GM18526 (cell line): ENCODE data around the gene CLCNKA.

Experiments
- POLR2A ChIP-seq: IDR thresholded peaks from 3 replicates; pipeline ENCODE4 v1.6.1; 2011; ENCODE audit not compliant: insufficient read length; ENCODE audit errors: extremely low read depth

Gene CLCNKA

DNA sequence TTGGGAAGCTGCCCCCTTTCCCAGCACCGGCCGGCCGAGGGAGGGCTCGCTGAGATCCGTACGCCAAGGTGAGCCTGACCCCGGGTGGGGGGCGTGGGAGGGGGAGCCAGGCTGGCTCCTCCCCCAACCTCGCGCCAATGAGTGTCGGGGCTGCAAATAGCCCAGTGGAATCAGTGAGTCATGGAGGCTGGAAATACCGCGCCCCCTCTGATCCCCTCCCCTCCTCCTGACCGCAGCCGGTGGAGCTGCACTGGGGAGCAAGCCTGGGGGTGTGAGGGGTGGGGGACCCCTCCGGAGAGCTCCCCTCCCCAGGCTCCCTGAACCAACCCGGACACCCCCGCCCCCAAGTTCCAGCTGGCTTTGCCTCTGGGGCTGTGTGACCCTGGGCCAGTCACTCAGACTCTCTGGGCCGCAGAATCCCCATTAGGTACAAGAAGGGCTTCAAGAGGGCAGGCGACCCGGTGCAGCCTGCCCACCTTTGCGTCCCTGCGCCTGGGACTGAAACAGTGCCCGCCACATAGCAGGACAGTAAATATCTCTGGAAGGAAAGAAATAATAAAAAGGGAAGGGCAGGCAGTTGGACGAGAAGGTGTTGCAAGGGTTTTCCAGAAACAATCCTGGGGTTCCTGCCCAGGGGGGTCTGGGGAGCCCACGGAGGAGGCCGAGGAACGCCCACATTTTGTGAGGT lies 8.5 kb upstream of the CLCNKA start:
- TF ChIP-seq POLR2A = no peak

DNA sequence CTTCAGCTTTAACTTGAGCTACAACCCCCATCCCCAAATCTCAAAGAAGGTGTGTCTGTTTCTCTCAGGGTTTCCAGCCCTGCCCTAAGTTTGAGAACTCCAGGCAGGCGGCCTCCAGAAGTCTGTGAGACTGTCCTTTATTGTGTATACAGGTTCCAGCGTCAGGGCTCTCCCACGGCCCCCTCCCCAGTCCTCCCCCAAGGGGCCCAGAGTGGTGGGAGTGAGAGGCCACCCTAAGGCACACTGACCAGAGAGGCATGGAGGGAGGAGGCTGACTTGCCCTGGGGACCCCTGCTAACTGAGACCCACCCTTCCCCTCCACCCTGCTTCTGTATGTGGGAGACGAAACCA lies 8.0 kb upstream of the CLCNKA start:
- no peak for TF ChIP-seq POLR2A

DNA sequence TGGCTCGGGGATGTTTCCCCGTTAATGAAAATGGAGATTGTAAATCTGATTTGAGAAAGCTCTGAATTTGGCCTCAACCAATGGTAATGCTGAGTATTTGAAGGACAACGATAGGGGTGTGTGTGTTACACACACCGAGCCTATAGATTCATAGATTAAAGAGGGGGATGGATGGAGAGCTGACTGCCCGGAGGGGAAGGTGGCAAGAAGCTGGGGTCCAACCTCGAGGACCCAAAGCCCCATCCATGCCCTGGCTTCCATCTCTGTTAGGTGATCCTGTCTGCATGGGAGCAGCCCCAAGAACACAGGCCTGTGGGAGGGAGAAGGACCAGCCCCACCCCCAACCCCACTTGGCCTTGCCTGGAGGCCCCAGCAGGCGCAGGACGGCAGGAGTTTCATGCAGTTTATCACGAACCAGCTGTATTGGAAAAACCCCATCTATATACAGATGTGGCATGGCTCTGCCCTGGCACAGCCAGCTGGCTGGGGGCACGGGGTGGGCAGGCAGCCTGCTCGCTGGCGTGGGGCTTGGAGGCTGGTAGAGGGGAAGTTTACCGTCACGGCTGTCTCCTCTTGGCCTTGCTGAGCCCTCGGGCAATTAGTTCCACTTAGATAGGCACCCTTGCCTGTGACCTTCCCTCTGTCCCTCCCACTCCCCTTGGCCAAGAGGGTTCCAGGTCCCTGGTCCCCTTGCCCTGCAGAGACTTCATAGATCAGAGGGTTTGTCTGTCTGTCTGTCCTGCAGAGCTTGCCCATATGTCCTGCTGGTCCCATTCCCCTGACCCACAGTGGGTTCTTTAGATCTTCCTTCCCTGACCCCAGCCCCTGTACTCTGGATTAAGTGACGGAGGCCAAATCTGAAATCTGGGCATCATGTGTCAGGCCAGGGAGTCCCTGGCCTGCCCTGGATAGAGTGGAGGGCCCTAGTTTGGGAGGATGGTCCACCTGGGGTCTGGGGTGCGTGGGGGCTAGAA lies 7.0 kb upstream of the CLCNKA start:
- TF ChIP-seq POLR2A = no peak

DNA sequence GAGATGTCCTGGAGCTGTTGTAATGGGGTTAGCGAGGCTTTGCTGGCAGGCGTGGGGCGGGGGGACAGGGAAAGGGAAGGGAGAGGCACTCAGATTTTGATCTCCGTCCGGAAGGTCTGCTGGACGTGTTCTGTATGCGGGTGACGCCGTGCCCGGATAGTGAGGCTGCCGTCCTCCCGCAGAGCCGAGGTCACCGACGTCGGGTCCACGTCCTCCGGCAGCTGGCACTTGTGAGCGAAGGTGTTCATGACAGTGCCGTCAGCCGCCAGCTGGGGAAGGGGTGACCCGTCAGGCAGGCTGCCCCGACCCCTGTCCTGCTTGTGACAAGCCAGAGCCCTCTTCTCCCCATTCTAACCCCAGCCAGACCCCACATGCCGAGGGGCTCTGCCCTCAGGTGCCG lies 6.3 kb upstream of the CLCNKA start:
- TF ChIP-seq POLR2A = no peak

DNA sequence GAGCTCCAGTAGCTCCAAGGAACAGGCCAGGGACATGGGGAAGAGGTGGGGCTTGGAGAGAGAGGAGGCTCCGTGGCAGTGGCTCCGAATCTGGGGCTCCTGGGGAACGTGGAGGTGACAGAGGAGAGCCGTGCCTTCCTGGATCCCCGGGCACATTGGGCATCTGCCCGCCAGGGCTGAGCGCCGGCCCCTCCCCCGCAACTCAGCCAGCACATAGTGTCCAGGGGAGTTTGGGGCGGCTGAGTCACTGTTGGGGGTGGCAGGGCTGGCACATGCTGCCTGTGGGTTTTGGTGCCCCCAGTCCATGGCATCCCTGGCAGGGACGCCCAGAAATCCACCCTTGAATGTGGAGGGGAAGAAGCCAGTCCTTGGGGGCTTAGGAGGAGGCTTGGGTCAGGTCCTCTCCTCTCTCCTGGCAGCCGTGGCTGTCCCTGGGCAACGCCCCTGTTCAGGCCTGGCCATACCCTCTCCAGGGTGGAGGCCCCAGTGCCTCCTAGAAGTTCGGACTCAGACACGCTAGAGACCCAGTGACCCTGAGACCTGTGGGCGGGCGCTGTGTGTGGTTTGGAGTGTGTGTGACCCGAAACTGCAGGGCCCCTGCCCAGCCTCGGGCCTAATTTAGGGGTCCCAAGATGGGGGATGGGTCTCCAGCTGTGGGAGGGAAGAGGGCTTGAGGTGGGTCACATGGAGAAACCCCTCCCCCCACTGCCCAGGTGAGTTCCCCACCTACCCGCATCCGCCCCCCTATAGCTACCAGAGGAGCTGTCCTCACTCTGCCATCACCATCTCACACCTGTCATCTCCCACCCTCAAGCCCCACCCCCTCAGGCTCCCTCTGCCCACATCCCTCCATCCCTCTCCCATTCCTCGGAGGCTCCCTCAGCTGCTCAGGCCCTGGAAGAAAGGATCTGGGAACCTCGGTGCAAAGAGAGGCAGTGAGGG lies 5.6 kb upstream of the CLCNKA start:
- TF ChIP-seq POLR2A = no peak

DNA sequence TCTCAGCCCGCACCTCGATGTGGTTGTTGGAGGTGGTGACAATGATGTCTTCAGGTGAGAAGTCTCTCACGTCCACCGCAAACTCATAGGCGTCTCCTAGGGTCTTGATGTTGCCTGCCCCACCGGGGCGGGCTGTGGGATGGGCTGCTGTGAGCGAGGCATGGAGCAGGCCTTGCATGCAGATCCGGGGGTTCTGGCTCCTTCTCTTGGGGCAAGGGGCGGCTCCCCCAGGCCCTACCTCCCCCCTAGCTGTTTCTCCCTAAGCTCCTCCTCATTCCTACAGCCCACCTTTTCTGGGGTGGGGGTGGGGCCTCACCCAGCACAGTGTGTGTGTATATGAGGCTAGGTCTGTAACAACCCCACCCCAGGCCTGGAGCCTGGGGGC lies 4.8 kb upstream of the CLCNKA start:
- no peak for TF ChIP-seq POLR2A

DNA sequence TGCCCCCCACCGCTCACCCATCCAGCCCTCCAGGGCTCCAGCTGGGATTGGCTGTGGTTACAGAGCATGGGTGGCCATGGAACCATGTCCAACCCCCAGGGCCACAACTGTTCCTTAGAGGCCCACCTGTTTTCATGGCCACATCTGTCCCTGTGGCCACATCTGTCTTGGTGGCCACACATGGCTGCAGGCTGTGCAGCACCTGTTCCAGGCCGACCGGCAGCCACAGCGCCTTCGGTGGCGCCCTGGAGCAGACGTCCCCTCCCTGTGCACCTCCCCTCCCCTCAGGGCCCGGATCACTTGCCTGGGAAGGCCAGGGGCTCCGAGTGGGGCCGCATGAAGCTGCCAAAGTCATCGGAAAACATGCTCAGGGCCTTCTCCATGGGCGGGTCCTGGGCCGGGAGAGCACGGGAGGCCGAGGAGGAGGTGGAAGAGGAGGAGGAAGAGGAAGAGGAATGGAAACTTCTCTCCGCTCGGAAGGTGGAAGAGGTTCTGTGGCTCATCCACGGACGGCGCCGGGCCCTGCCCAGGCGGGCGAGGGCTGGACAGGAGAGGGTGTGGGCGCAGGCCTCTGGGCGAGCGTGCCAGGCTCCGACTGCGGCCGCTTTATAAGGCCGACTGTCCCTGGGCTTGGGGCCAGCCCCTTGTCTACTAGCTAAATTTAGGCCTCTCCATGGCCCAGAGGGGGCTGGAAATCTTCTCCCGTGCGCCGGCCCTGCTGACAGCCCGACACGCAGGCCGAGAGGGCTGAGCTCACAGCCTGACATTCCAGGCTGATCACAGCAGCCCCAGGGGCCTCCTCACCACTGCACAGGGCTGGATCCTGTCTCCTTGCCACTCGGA lies 4.2 kb upstream of the CLCNKA start, which contains the start of gene HSPB7:
Gene HSPB7, minus strand, starts transcription at position 583 of the 843 bp plus-strand sequence. Its CDS starts 80 bp downstream, at position 503.
- no peak for TF ChIP-seq POLR2A

DNA sequence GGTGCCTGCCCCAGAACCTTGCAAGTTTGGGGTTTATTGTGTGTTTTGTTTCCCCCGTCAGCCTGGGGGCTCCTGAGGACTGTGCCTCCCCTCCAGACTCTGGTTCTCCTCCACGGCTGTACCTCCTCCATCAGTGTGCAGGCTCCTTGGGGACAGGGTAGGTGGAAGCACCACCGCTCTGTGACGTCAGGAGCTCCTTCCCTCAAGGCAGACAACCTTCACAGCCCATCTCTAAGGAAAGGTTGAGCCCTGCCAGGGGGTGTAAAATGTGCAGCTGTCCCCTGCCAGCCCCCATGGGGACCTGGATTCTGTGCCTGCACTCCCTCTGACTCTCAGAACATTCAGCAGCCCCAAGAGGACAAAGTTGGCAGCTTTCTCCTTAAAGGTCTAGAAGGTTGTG lies 3.5 kb upstream of the CLCNKA start:
- TF ChIP-seq POLR2A = no peak

DNA sequence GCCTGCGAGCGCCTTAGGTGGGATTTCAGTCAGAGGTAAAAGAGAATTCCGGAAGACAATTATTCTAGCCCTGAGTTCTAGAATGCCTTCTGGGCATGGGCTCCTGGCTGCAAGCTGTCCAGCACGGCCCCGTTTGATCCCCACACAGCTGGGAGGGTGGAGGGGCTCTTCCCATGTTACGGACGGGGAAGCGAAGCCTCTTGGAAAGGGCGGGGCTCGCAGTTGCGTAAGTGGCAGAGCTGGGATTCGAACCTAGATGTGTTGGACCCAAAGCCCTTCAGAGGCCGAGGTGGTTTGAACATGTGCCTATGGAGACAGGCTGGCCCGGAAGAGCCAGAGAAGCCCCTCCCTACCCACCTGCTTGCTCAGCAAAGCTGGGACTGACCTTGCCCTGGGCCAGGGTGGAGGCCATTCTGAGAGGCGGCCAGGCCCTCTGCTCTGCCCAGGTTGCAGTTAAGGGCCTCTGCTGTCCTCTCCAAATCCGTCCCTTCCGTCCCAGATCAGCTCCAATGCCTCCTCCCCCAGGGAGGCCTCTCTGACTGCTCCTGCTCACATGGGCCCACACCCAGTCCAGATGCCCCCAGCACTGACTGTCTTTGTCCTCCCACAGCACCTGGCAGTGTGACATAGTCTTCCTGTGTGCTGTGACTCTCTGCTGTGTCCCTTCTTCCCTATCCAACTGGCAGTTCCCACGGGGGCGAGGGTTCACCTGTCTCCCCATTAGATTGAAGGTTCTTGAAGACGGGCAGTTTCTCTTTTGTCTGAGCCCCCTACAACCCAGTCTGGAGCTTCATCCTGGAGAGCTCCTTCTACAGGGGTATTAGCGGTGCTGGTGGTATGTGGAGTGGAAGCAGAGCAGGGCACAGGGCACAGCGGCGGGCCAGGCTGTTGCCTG lies 2.8 kb upstream of the CLCNKA start:
- TF ChIP-seq POLR2A = no peak

DNA sequence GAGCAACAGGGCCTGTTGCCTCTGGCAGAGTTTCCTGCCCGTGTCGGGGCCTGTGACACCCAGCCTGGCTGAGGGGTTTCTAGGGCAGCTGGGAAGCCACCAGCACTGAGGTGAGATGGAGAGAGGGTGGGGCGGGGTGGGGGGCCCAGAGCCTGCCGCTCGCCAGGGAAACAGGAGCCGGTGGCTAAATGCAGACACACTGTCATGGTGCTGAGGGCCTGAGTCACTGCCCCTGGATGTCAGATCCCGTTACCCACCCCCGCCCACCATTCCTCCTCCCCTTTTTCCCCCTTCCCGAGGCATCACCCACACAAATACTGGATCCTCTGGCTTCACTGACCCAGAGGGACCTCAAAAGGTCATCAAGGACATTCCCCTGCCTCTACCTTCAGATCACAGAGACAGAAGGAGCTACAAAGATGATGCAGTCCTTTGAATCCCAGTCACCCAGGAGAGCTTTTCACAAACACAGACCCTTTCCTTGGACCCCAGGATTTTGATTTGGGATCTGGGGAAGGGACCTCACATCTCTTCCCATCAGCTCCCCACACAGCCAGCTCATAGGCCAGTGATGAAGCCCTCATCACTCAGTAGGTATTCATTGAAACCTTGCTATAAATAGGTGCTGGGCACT lies 2.1 kb upstream of the CLCNKA start:
- TF ChIP-seq POLR2A = no peak

DNA sequence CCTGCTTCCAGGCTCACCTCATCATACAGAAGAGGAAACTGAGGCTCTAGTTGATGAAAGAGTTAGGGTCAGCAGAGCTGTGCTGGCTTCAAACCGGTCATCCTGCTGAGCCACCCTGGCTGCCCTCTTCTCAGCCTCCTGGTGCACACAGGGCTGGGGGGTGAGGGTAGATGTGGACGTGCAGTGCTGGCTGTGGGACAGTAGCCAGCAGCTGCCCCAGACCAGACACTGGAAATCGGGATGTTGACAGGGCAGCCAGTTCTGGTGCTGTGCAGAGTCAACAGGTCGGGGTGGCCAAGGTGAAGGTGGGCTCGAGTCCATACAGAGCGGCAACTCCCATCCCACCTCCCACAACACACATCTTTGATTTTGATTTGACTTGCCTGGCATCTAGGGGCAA lies 1.5 kb upstream of the CLCNKA start:
- TF ChIP-seq POLR2A = no peak

DNA sequence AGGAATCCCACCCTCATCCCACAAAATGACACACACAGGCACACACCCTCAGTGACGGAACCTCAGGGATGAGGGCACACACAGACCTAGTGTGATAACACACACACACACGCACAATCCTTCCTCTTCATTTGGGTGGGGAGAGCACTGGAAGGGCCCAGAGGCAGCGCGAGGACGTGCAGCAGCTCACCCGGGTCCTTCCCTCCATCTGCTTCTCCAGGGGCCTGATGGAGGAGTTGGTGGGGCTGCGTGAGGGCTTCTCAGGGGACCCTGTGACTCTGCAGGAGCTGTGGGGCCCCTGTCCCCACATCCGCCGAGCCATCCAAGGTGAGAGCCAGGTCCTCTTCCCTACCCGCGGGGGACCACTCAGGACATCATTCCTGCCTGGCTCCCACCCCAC lies 557 bp downstream of the CLCNKA start:
- TF ChIP-seq POLR2A = no peak
